Measurements from ENCODE around the gene AANAT. TPM values are rescaled to one million over a fixed set of nuclear protein-coding genes. Genes with fewer than 3 reads are reported as not detected.

The AANAT gene
- total RNA-seq, 1 donor from 2014 or later = 0.55 TPM

GRCh38 chr17:76500747-76501017 lies 33.3 kb downstream of the AANAT start:
- no peaks in the 10 kb centered on the region for H3K27me3 Mint-ChIP-seq
- peaks cover 37% of the 10 kb centered on the region for H3K36me3 Mint-ChIP-seq (ENCODE audit: low read depth)
- peak; percentile 7 for ATAC-seq (ENCODE audit: low read depth)
- no peak for DNase-seq
- intact Hi-C loops (cut with micrococcal nuclease) = loop anchor here (1.0 kb wide), 4 partner anchors 8 to 47 kb away; partner anchors contain the start of gene UBE2O
- H3K4me1 Mint-ChIP-seq = peaks cover 65% of the 10 kb centered on the region
- ChIA-PET CTCF (interaction anchor here (1.4 to 11.4 kb wide), 4 partner anchors 10 to 35 kb away, joined by 3 to 129 read pairs (median 4); partner anchors contain the start of gene AANAT), POLR2A (interaction anchor here (1.0 to 21.4 kb wide), 6 partner anchors 18 to 230 kb away, joined by 3 to 769 read pairs (median 6); partner anchors contain the start of gene AANAT)
- TF ChIP-seq CTCF (IDR thresholded peaks at IDR 0.05) = no peak
- H3K27ac Mint-ChIP-seq = peak overlapping the region; percentile 95
- H3K4me3 Mint-ChIP-seq = peak overlapping the region; percentile 99
- no peaks in the 10 kb centered on the region for H3K9me3 Mint-ChIP-seq

- Mint-ChIP-seq H3K27ac (peak within 1 kb of the TSS; percentile 95), H3K27me3 (no peaks in the 10 kb centered on the region), H3K4me1 (peaks cover 64% of the 10 kb centered on the region), H3K9me3 (no peaks in the 10 kb centered on the region), H3K4me3 (peak within 1 kb of the TSS; percentile 99), H3K36me3 (ENCODE audit: low read depth) (peaks cover 32% of the 10 kb centered on the region)
- intact Hi-C loops (cut with micrococcal nuclease) = loop anchor here (1.0 kb wide), 4 partner anchors 9 to 48 kb away; partner anchors contain the start of gene UBE2O
- ATAC-seq (ENCODE audit: low read depth) (peak; percentile 87), DNase-seq (peak; percentile 100)
- POLR2A ChIA-PET = interaction anchor here (0.6 to 21.4 kb wide), 13 partner anchors 18 to 231 kb away, joined by 3 to 769 read pairs (median 4); partner anchors contain the start of genes AANAT and UBE2O
- TF ChIP-seq CTCF (IDR thresholded peaks at IDR 0.05) = no peak
- CTCF ChIA-PET = interaction anchor here (0.6 to 11.4 kb wide), 11 partner anchors 8 to 223 kb away, joined by 3 to 129 read pairs (median 4); partner anchors contain the start of gene AANAT
Measured at GRCh38 chr17:76501018-76501826, 33.8 kb downstream of the AANAT start, which contains the start of gene RHBDF2. RHBDF2 (minus strand) TSS chr17:76501423; CDS start chr17:76481524, 19,899 bp downstream.

- Mint-ChIP-seq H3K27ac (peak overlapping the region; percentile 90), H3K9me3 (no peaks in the 10 kb centered on the region), H3K4me1 (peaks cover 64% of the 10 kb centered on the region), H3K36me3 (ENCODE audit: low read depth) (peaks cover 28% of the 10 kb centered on the region), H3K4me3 (peak overlapping the region; percentile 99), H3K27me3 (no peaks in the 10 kb centered on the region)
- POLR2A ChIA-PET = interaction anchor here (0.6 to 21.4 kb wide), 12 partner anchors 19 to 231 kb away, joined by 3 to 769 read pairs (median 4); partner anchors contain the start of genes AANAT and UBE2O
- CTCF ChIA-PET = interaction anchor here (0.6 to 11.4 kb wide), 11 partner anchors 9 to 224 kb away, joined by 3 to 129 read pairs (median 4); partner anchors contain the start of gene AANAT
- ATAC-seq (ENCODE audit: low read depth) = no peak
- no peak for TF ChIP-seq CTCF (IDR thresholded peaks at IDR 0.05)
- no peak for DNase-seq
- intact Hi-C loops (cut with micrococcal nuclease) = loop anchor here (1.0 kb wide), 4 partner anchors 10 to 49 kb away; partner anchors contain the start of gene UBE2O
Measured at GRCh38 chr17:76501827-76502307, 34.5 kb downstream of the AANAT start.

GRCh38 chr17:76502341-76503211 lies 35.2 kb downstream of the AANAT start:
- H3K27me3 Mint-ChIP-seq = no peaks in the 10 kb centered on the region
- H3K9me3 Mint-ChIP-seq = no peaks in the 10 kb centered on the region
- ATAC-seq (ENCODE audit: low read depth) = no peak
- TF ChIP-seq CTCF (IDR thresholded peaks at IDR 0.05) = no peak
- no peak for DNase-seq
- intact Hi-C loops (cut with micrococcal nuclease) = no loop called here
- POLR2A ChIA-PET = interaction anchor here (1.0 to 21.4 kb wide), 7 partner anchors 20 to 117 kb away, joined by 3 to 769 read pairs (median 10); partner anchors contain the start of genes AANAT and UBE2O
- peaks cover 21% of the 10 kb centered on the region for H3K36me3 Mint-ChIP-seq (ENCODE audit: low read depth)
- CTCF ChIA-PET = interaction anchor here (0.6 to 11.4 kb wide), 10 partner anchors 10 to 224 kb away, joined by 3 to 129 read pairs (median 4); partner anchors contain the start of gene AANAT
- H3K4me1 Mint-ChIP-seq = peaks cover 57% of the 10 kb centered on the region
- H3K4me3 Mint-ChIP-seq = no peak overlapping the region
- H3K27ac Mint-ChIP-seq = peak overlapping the region; percentile 90
